ENCODE measurements around the gene CHMP4A. TPM values are rescaled to one million over a fixed set of nuclear protein-coding genes. Genes with fewer than 3 reads are reported as not detected.

CHMP4A gene
- total RNA-seq, 4 donors from 2014 or later = 93.4 to 134 (median 106) TPM

GRCh38 chr14:24177891-24178290, 35.4 kb downstream of the CHMP4A start:
- Histone ChIP-seq H3K27me3 (no peaks in the 10 kb centered on the region), H3K4me3 (no peak overlapping the region), H3K36me3 (peaks cover 0 to 67% of the 10 kb centered on the region in 2 donors), H3K4me1 (peaks cover 0 to 14% (median 4%) of the 10 kb centered on the region in 3 donors), H3K9me3 (no peaks in the 10 kb centered on the region), H3K27ac (no peak overlapping the region)
- WGBS, 2 donors (ENCODE audit: low coverage in 1 of 2) = 91% methylated on average over 5 of the region's 14 CpGs; no CpG with 5 or more reads in 1 of the 2 donors
- TF ChIP-seq CTCF (IDR thresholded peaks at IDR 0.05) (no peak), POLR2A (IDR thresholded peaks at IDR 0.05) (no peak), POLR2AphosphoS5 (IDR thresholded peaks at IDR 0.05) (no peak), EP300 (IDR thresholded peaks at IDR 0.05) (no peak)
- no peak for ATAC-seq

GRCh38 chr14:24177041-24177825, 36.1 kb downstream of the CHMP4A start:
- ATAC-seq = no peak
- Histone ChIP-seq H3K36me3 (peaks cover 0 to 60% of the 10 kb centered on the region in 2 donors), H3K4me3 (no peak overlapping the region), H3K4me1 (peaks cover 0 to 20% (median 4%) of the 10 kb centered on the region in 3 donors), H3K9me3 (no peaks in the 10 kb centered on the region), H3K27ac (no peak overlapping the region), H3K27me3 (no peaks in the 10 kb centered on the region)
- whole genome bisulfite sequencing, 2 donors (ENCODE audit: low coverage in 1 of 2) = 60% methylated on average over 2 of the region's 12 CpGs; no CpG with 5 or more reads in 1 of the 2 donors
- TF ChIP-seq CTCF (IDR thresholded peaks at IDR 0.05) (no peak), POLR2A (IDR thresholded peaks at IDR 0.05) (no peak), EP300 (IDR thresholded peaks at IDR 0.05) (no peak), POLR2AphosphoS5 (IDR thresholded peaks at IDR 0.05) (no peak)

GRCh38 chr14:24176599-24176998, 36.7 kb downstream of the CHMP4A start:
- Histone ChIP-seq H3K27me3 (no peaks in the 10 kb centered on the region), H3K27ac (no peak overlapping the region), H3K9me3 (no peaks in the 10 kb centered on the region), H3K4me1 (peaks cover 0 to 26% (median 7%) of the 10 kb centered on the region in 3 donors), H3K36me3 (peaks cover 0 to 54% of the 10 kb centered on the region in 2 donors), H3K4me3 (no peak overlapping the region)
- TF ChIP-seq EP300 (IDR thresholded peaks at IDR 0.05) (no peak), POLR2AphosphoS5 (IDR thresholded peaks at IDR 0.05) (no peak)
- ATAC-seq = no peak
- WGBS, 2 donors (ENCODE audit: low coverage in 1 of 2) = 88% methylated on average over 1 of the region's 5 CpGs; no CpG with 5 or more reads in 1 of the 2 donors

GRCh38 chr14:24172871-24173281, 40.4 kb downstream of the CHMP4A start:
- Histone ChIP-seq H3K4me1 (peaks cover 0 to 21% (median 3%) of the 10 kb centered on the region in 3 donors), H3K4me3 (no peak overlapping the region), H3K27ac (peak overlapping the region in 3 of 4 donors; percentile 60 to 72 (median 63)), H3K9me3 (no peaks in the 10 kb centered on the region), H3K36me3 (peaks cover 0 to 37% of the 10 kb centered on the region in 2 donors), H3K27me3 (no peaks in the 10 kb centered on the region)
- no CpG with 5 or more reads among the region's 20 CpGs for WGBS, 2 donors (ENCODE audit: low coverage in 1 of 2)
- TF ChIP-seq POLR2A (IDR thresholded peaks at IDR 0.05) = no peak
- TF ChIP-seq POLR2AphosphoS5 (IDR thresholded peaks at IDR 0.05) = no peak
- TF ChIP-seq EP300 (IDR thresholded peaks at IDR 0.05) = no peak
- TF ChIP-seq CTCF (IDR thresholded peaks at IDR 0.05) = no peak
- ATAC-seq = no peak

- Histone ChIP-seq H3K9me3 (no peaks in the 10 kb centered on the region), H3K27me3 (no peaks in the 10 kb centered on the region), H3K36me3 (peaks cover 0 to 37% of the 10 kb centered on the region in 2 donors), H3K27ac (peak overlapping the region in 3 of 4 donors; percentile 60 to 72 (median 63)), H3K4me1 (peaks cover 0 to 21% (median 3%) of the 10 kb centered on the region in 3 donors), H3K4me3 (peak overlapping the region; percentile 2 to 47)
- TF ChIP-seq POLR2A (IDR thresholded peaks at IDR 0.05) (no peak), CTCF (IDR thresholded peaks at IDR 0.05) (no peak), POLR2AphosphoS5 (IDR thresholded peaks at IDR 0.05) (no peak), EP300 (IDR thresholded peaks at IDR 0.05) (no peak)
- ATAC-seq = no peak
- no CpG with 5 or more reads among the region's 30 CpGs for WGBS, 2 donors (ENCODE audit: low coverage in 1 of 2)
Observed at GRCh38 chr14:24172261-24172860, 40.9 kb downstream of the CHMP4A start.

All from gastroesophageal sphincter (tissue), 4 donors.